GM12878 (cell line): Measurements from ENCODE around the gene ANK3. TPM values are rescaled to one million over a fixed set of nuclear protein-coding genes. Genes with fewer than 3 reads are reported as not detected.

Experiments used
- ATAC-seq: fragments of 200-7000 bp; cut with Tn5 transposase; 3 replicates; pipeline ENCODE4 v1.9.1; 2020; ENCODE audit warnings: mild to moderate bottlenecking, moderate library complexity
- BruUV-seq: library from RNA; stranded (reverse); fragments of 400-500 nt; replicated peaks from 2 replicates; lab custom pipeline; 2021; lab: Mats Ljungman, UMichigan
- CTCF ChIA-PET: fragments of 300-600 bp; sonication (Branson Sonifier 250); formaldehyde crosslinking; extraction: SDS; loops from one replicate; lab custom pipeline; 2021; ENCODE audit warnings: inconsistent platforms; lab: Yijun Ruan, JAX
- POLR2A ChIA-PET: fragments of 350-600 bp; formaldehyde crosslinking; extraction: SDS; loops from one replicate; lab custom pipeline; 2021; ENCODE audit warnings: inconsistent platforms; lab: Charles Lee
- RAD21 ChIA-PET: fragments of 300-600 bp; sonication (Branson Sonifier 250); formaldehyde crosslinking; loops from one replicate; lab custom pipeline; 2023; ENCODE audit warnings: antibody characterized with exemption; ENCODE audit not compliant: unreplicated experiment; lab: Charles Lee
- SMC1A ChIA-PET: fragments of 300-600 bp; sonication (Branson Sonifier 250); formaldehyde crosslinking; loops from one replicate; lab custom pipeline; 2023; ENCODE audit not compliant: unreplicated experiment, uncharacterized antibody; lab: Charles Lee
- DNase-seq: peaks from one replicate; pipeline ENCODE4 v3.0.0-alpha.2; 2011; ENCODE audit warnings: low read depth, low spot score
- FAIRE-seq: peaks from 3 replicates; lab custom pipeline; 2011; peaks lifted over from hg19 to GRCh38; lab: Jason Lieb, UNC
- H2AFZ ChIP-seq: 2 replicates; pipeline ENCODE4 v1.6.0; 2011; ENCODE audit warnings: low read depth, low read length, control low read depth; ENCODE audit not compliant: control insufficient read depth
- H3K27ac ChIP-seq: 2 replicates; pipeline ENCODE4 v1.5.1; 2011; ENCODE audit warnings: control low read depth; ENCODE audit not compliant: control insufficient read depth, insufficient read depth
- H3K27me3 ChIP-seq, 2 experiments: replicated peaks in 1 of 2; 2 replicates each; pipeline versions ENCODE4 v1.6.0 to v1.6.1; 2011; ENCODE audit warnings: low read length in 1 of 2; ENCODE audit not compliant: control insufficient read depth in 2 of 2, insufficient read depth in 2 of 2
- H3K36me3 ChIP-seq, 2 experiments: 2 replicates each; pipeline ENCODE4 v1.5.1; 2011; ENCODE audit warnings: low read length in 1 of 2; ENCODE audit not compliant: control insufficient read depth in 2 of 2, insufficient read depth in 2 of 2
- H3K4me1 ChIP-seq: 2 replicates; pipeline ENCODE4 v1.6.1; 2011; ENCODE audit warnings: mild to moderate bottlenecking, low read length, moderate library complexity, mixed read lengths; ENCODE audit not compliant: control insufficient read depth, insufficient read depth
- H3K4me2 ChIP-seq: 2 replicates; pipeline ENCODE4 v1.6.0; 2011; ENCODE audit warnings: control low read depth; ENCODE audit not compliant: control insufficient read depth, insufficient read depth
- H3K4me3 ChIP-seq: fragments of 200-600 bp; sonication (generic); 2 replicates; pipeline ENCODE4 v1.5.1; 2016
- H3K79me2 ChIP-seq: 2 replicates; pipeline ENCODE4 v1.6.0; 2011; ENCODE audit warnings: low read length; ENCODE audit not compliant: control insufficient read depth, insufficient read depth
- H3K9ac ChIP-seq: 2 replicates; pipeline ENCODE4 v1.8.0; 2011; ENCODE audit warnings: low read length, control low read depth, mixed read lengths; ENCODE audit not compliant: control insufficient read depth, insufficient read depth
- H3K9me3 ChIP-seq: replicated peaks from 3 replicates; pipeline ENCODE4 v1.5.1; 2011; ENCODE audit warnings: mild to moderate bottlenecking, low read length; ENCODE audit not compliant: control insufficient read depth, insufficient read depth
- H4K20me1 ChIP-seq: 2 replicates; pipeline ENCODE4 v1.6.0; 2011; ENCODE audit not compliant: control insufficient read depth, insufficient read depth
- CBFB ChIP-seq: IDR thresholded peaks from 2 replicates; pipeline ENCODE4 v1.6.1; 2016; ENCODE audit warnings: antibody characterized with exemption, low read depth
- HDGF ChIP-seq: fragments of 450-650 bp; IDR thresholded peaks from 2 replicates; pipeline ENCODE4 v1.6.1; 2016; ENCODE audit warnings: antibody characterized with exemption
- LARP7 ChIP-seq: fragments of 450-650 bp; IDR thresholded peaks from 2 replicates; pipeline ENCODE4 v1.6.1; 2017; ENCODE audit warnings: mild to moderate bottlenecking
- MXI1 ChIP-seq: fragments of 150-350 bp; IDR thresholded peaks from 2 replicates; pipeline ENCODE4 v1.6.1; 2011; ENCODE audit warnings: low read depth, mild to moderate bottlenecking, inconsistent platforms, low read length, improper control_type of control experiment
- MYB ChIP-seq: fragments of 150-350 bp; IDR thresholded peaks from 2 replicates; pipeline ENCODE4 v1.6.1; 2014; ENCODE audit warnings: mild to moderate bottlenecking, low read depth, low read length, borderline replicate concordance
- NR2F1 ChIP-seq: fragments of 450-650 bp; conservative IDR thresholded peaks from 2 replicates; pipeline ENCODE4 v1.6.1; 2017; ENCODE audit warnings: mild to moderate bottlenecking
- PAX8 ChIP-seq: fragments of 450-650 bp; IDR thresholded peaks from 2 replicates; pipeline ENCODE4 v1.6.1; 2017; ENCODE audit warnings: mild to moderate bottlenecking, moderate library complexity
- POLR2AphosphoS2 ChIP-seq: IDR thresholded peaks from 2 replicates; pipeline ENCODE4 v1.6.1; 2011; ENCODE audit warnings: low read depth, mild to moderate bottlenecking, low read length, improper control_type of control experiment, moderate library complexity
- RELA ChIP-seq: fragments of 450-650 bp; IDR thresholded peaks from 2 replicates; pipeline ENCODE4 v1.8.0; 2014; ENCODE audit warnings: borderline replicate concordance; ENCODE audit not compliant: partially characterized antibody
- SMARCA5 ChIP-seq: fragments of 450-650 bp; IDR thresholded peaks from 2 replicates; pipeline ENCODE4 v1.6.1; 2017; ENCODE audit warnings: mild to moderate bottlenecking
- SP1 ChIP-seq: IDR thresholded peaks from one replicate; pipeline ENCODE4 v1.6.1; 2011; ENCODE audit warnings: low read depth, low read length
- STAT1 ChIP-seq: fragments of 450-650 bp; conservative IDR thresholded peaks from 2 replicates; pipeline ENCODE4 v1.6.1; 2014; ENCODE audit warnings: antibody characterized with exemption, mild to moderate bottlenecking
- STAT3 ChIP-seq: IDR thresholded peaks from 2 replicates; pipeline ENCODE4 v1.6.1; 2011; ENCODE audit warnings: low read depth, low read length, improper control_type of control experiment
- SUPT20H ChIP-seq: IDR thresholded peaks from 2 replicates; pipeline ENCODE4 v1.6.1; 2011; ENCODE audit warnings: low read depth, mild to moderate bottlenecking, low read length, moderate library complexity, borderline replicate concordance; ENCODE audit not compliant: control insufficient read depth
- ZSCAN29 ChIP-seq: fragments of 450-650 bp; IDR thresholded peaks from 2 replicates; pipeline ENCODE4 v1.6.1; 2017; ENCODE audit warnings: mild to moderate bottlenecking, moderate library complexity
- in situ Hi-C: fragments of 300-500 bp; cut with MboI; formaldehyde crosslinking; loops from 9 replicates; pipeline ENCODE4 v1.14.3; 2018; ENCODE audit warnings: mixed read lengths
- intact Hi-C: fragments of 100-400 bp; cut with micrococcal nuclease; formaldehyde crosslinking; loops from one replicate; pipeline ENCODE4 v1.14.2; 2022; ENCODE audit not compliant: unreplicated experiment
- polyA plus RNA-seq, 11 experiments: library from polyadenylated mRNA; depleted of rRNA in 4 of 11; unstranded in 6 of 11; stranded (reverse) in 5 of 11; fragments of >200 nt; fragmentation: Nextera tagmentation in 4 of 11; fragmentation: Illumina TruSeq in 1 of 11; extraction: Ambion mirVana in 4 of 11; extraction: Trizol in 1 of 11; gene quantifications; 1 replicate in 1 of 11; 2 replicates in 10 of 11; pipeline versions ENCODE4 v1.2.1 to v1.2.3, GENCODE V29; 2011 to 2016; ENCODE audit warnings: inconsistent platforms in 2 of 11, missing spikeins in 2 of 11, low read depth in 1 of 11
- total RNA-seq, 4 experiments: library from RNA; depleted of rRNA in 3 of 4; stranded (reverse); fragments of >200 nt in 3 of 4; fragmentation: Illumina TruSeq in 1 of 4; extraction: Trizol in 1 of 4; gene quantifications; 2 replicates each; pipeline versions ENCODE4 v1.2.1 to v1.2.3, GENCODE V29; 2013 to 2021
- TF ChIP-seq, protein P1 (sequence below): IDR thresholded peaks from 2 replicates; pipeline ENCODE4 v1.6.1; 2012; ENCODE audit warnings: low read depth, low read length, improper control_type of control experiment
- TF ChIP-seq, protein P2 (sequence below): fragments of 450-650 bp; IDR thresholded peaks from 2 replicates; pipeline ENCODE4 v1.6.1; 2016; ENCODE audit warnings: mild to moderate bottlenecking
- TF ChIP-seq, protein P3 (sequence below): fragments of 150-350 bp; IDR thresholded peaks from 2 replicates; pipeline ENCODE4 v1.6.1; 2014; ENCODE audit warnings: mild to moderate bottlenecking, low read depth, low read length

ANK3 gene
- total and polyA plus RNA-seq, 10 of the 15 experiments (the other 5 are each of a cell fraction or from before 2014, with no cell fraction given): 0.06 to 0.82 (median 0.20) TPM; not detected in 2

DNA sequence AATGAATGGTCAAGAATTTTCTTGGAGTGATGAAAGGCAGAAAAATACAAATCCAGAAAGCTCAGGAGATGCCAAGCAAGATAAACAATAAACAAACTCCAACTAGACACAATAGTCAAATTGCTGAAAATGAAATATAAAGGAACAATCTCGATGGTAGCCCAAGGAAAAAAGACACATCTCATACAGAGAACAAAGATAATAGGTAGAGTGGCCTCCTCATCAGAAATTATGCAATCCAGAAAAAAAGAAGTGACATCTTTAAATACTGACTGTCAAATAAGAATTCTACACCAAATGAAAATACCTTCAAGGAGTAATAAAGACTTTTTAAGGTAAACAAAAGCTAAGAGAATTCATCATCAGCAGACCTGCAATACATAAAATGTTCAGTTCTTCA lies 150.4 kb downstream of the ANK3 start (continued):
- TF ChIP-seq SUPT20H (no peak), MYB (no peak), ZSCAN29 (no peak)
- TF ChIP-seq, all 136 proteins: peak for 0

DNA sequence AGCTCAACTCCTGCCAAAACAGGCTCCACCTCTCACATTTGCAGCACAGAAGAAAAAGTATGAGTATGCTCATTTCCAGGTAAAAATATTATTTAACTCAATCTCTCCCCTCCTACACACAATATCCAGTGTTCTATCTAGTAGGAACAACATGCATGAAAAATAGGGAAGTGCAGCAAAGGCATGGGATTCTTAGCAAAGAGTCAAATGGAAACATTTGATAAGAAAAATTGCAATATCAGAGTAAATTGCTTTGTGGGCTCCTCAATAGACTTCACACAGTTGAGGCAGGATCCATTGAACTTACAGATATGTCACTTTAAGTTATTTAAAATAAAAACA lies 150.9 kb downstream of the ANK3 start:
- Histone ChIP-seq H3K4me3 (no peak overlapping the region), H3K27ac (no peak overlapping the region), H3K36me3 (no peaks in the 10 kb centered on the region), H3K27me3 (no peaks in the 10 kb centered on the region), H4K20me1 (no peaks in the 10 kb centered on the region), H2AFZ (no peak overlapping the region; the same call in 1 of the 2 replicates), H3K9me3 (no peaks in the 10 kb centered on the region), H3K9ac (no peak overlapping the region), H3K4me2 (no peak overlapping the region), H3K79me2 (no peaks in the 10 kb centered on the region), H3K4me1 (peaks cover 16% of the 10 kb centered on the region)
- intact Hi-C loops (loop anchor here (1.0 to 10.0 kb wide), 5 partner anchors 99 to 536 kb away; partner anchors contain the start of genes CCDC6 and CDK1), in situ Hi-C loops (loop anchor here (5.0 kb wide), 1 partner anchor 194 kb away; no protein-coding TSS in a partner anchor)
- DNase-seq (no peak), FAIRE-seq (no peak), ATAC-seq (no peak)
- POLR2A ChIA-PET: interaction anchor here (0.6 to 1.1 kb wide), 2 partner anchors 112 to 405 kb away, joined by 3 read pairs; no protein-coding TSS in a partner anchor
- TF ChIP-seq CBFB: no peak
- TF ChIP-seq STAT3: no peak
- TF ChIP-seq, protein P1, sequence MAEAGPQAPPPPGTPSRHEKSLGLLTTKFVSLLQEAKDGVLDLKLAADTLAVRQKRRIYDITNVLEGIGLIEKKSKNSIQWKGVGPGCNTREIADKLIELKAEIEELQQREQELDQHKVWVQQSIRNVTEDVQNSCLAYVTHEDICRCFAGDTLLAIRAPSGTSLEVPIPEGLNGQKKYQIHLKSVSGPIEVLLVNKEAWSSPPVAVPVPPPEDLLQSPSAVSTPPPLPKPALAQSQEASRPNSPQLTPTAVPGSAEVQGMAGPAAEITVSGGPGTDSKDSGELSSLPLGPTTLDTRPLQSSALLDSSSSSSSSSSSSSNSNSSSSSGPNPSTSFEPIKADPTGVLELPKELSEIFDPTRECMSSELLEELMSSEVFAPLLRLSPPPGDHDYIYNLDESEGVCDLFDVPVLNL: no peak
- TF ChIP-seq MXI1: no peak
- TF ChIP-seq PAX8: no peak
- TF ChIP-seq LARP7: no peak
- no peak for TF ChIP-seq NR2F1
- TF ChIP-seq, protein P2, sequence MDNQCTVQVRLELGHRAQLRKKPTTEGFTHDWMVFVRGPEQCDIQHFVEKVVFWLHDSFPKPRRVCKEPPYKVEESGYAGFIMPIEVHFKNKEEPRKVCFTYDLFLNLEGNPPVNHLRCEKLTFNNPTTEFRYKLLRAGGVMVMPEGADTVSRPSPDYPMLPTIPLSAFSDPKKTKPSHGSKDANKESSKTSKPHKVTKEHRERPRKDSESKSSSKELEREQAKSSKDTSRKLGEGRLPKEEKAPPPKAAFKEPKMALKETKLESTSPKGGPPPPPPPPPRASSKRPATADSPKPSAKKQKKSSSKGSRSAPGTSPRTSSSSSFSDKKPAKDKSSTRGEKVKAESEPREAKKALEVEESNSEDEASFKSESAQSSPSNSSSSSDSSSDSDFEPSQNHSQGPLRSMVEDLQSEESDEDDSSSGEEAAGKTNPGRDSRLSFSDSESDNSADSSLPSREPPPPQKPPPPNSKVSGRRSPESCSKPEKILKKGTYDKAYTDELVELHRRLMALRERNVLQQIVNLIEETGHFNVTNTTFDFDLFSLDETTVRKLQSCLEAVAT: no peak
- TF ChIP-seq SP1: no peak
- TF ChIP-seq, protein P3, sequence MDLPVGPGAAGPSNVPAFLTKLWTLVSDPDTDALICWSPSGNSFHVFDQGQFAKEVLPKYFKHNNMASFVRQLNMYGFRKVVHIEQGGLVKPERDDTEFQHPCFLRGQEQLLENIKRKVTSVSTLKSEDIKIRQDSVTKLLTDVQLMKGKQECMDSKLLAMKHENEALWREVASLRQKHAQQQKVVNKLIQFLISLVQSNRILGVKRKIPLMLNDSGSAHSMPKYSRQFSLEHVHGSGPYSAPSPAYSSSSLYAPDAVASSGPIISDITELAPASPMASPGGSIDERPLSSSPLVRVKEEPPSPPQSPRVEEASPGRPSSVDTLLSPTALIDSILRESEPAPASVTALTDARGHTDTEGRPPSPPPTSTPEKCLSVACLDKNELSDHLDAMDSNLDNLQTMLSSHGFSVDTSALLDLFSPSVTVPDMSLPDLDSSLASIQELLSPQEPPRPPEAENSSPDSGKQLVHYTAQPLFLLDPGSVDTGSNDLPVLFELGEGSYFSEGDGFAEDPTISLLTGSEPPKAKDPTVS: no peak
- TF ChIP-seq STAT1: no peak
- TF ChIP-seq HDGF: no peak
- TF ChIP-seq SMARCA5: no peak
- no peak for TF ChIP-seq RELA
- TF ChIP-seq POLR2AphosphoS2: no peak
- RAD21 ChIA-PET: interaction anchor here (0.7 to 3.5 kb wide), 17 partner anchors 9 to 408 kb away, joined by 3 to 44 read pairs (median 5); no protein-coding TSS in a partner anchor
- BruUV-seq: no TSS peak
- SMC1A ChIA-PET: interaction anchor here (0.8 to 4.4 kb wide), 38 partner anchors 8 to 410 kb away, joined by 3 to 40 read pairs (median 4); no protein-coding TSS in a partner anchor
- CTCF ChIA-PET: interaction anchor here (0.7 to 4.0 kb wide), 30 partner anchors 8 to 407 kb away, joined by 3 to 57 read pairs (median 5); no protein-coding TSS in a partner anchor
